H9 (cell line): ENCODE results near the gene FABP7. TPM values are rescaled to one million over a fixed set of nuclear protein-coding genes. Genes with fewer than 3 reads are reported as not detected.

Experiments used
- DNase-seq: peaks from one replicate; pipeline ENCODE4 v3.0.0-alpha.2; 2017
- H2AFZ ChIP-seq: one replicate; pipeline ENCODE4 v1.6.1; 2013; ENCODE audit warnings: mild to moderate bottlenecking, low read length, control low read depth, moderate library complexity
- H2AK5ac ChIP-seq: 2 replicates; pipeline ENCODE4 v1.6.1; 2013; ENCODE audit warnings: low read length, control low read depth, mixed read lengths; ENCODE audit not compliant: insufficient read length
- H2BK120ac ChIP-seq: one replicate; pipeline ENCODE4 v1.6.1; 2013; ENCODE audit warnings: low read depth, mild to moderate bottlenecking, low read length, control low read depth, inconsistent platforms; ENCODE audit not compliant: poor library complexity, severe bottlenecking
- H2BK12ac ChIP-seq: 2 replicates; pipeline ENCODE4 v1.6.1; 2013; ENCODE audit warnings: low read length, control low read depth, mixed read lengths, low read depth; ENCODE audit not compliant: insufficient read length
- H2BK15ac ChIP-seq: 2 replicates; pipeline ENCODE4 v1.6.1; 2013; ENCODE audit warnings: low read depth, low read length, control low read depth
- H2BK20ac ChIP-seq: one replicate; pipeline ENCODE4 v1.6.1; 2013; ENCODE audit warnings: low read depth, mild to moderate bottlenecking, low read length, control low read depth, inconsistent platforms; ENCODE audit not compliant: poor library complexity, severe bottlenecking
- H2BK5ac ChIP-seq: 2 replicates; pipeline ENCODE4 v1.6.1; 2013; ENCODE audit warnings: low read length, control low read depth, mixed read lengths; ENCODE audit not compliant: insufficient read length
- H3K14ac ChIP-seq: 2 replicates; pipeline ENCODE4 v1.6.1; 2013; ENCODE audit warnings: low read length, control low read depth; ENCODE audit not compliant: insufficient read depth
- H3K18ac ChIP-seq: 2 replicates; pipeline ENCODE4 v1.6.1; 2013; ENCODE audit warnings: low read depth, mild to moderate bottlenecking, mixed read lengths, low read length, control low read depth; ENCODE audit not compliant: insufficient read length
- H3K23ac ChIP-seq: 2 replicates; pipeline ENCODE4 v1.6.1; 2013; ENCODE audit warnings: low read length, control low read depth, mixed read lengths, low read depth; ENCODE audit not compliant: insufficient read length
- H3K23me2 ChIP-seq: 2 replicates; pipeline ENCODE4 v1.6.1; 2013; ENCODE audit warnings: low read depth, mild to moderate bottlenecking, mixed read lengths, low read length, control low read depth; ENCODE audit not compliant: insufficient read length, poor library complexity, severe bottlenecking
- H3K27ac ChIP-seq: 2 replicates; pipeline ENCODE4 v1.5.1; 2013; ENCODE audit warnings: low read length, control low read depth, mixed read lengths, low read depth; ENCODE audit not compliant: insufficient read length
- H3K27me3 ChIP-seq: 2 replicates; pipeline ENCODE4 v1.6.1; 2013; ENCODE audit warnings: low read length, control low read depth, inconsistent platforms; ENCODE audit not compliant: insufficient read depth
- H3K4ac ChIP-seq: 2 replicates; pipeline ENCODE4 v1.6.1; 2013; ENCODE audit warnings: low read depth, mild to moderate bottlenecking, control low read depth, inconsistent platforms, low read length, moderate library complexity
- H3K4me1 ChIP-seq: 2 replicates; pipeline ENCODE4 v1.6.1; 2013; ENCODE audit warnings: low read length, control low read depth, inconsistent platforms; ENCODE audit not compliant: insufficient read depth
- H3K4me2 ChIP-seq: 2 replicates; pipeline ENCODE4 v1.6.1; 2013; ENCODE audit warnings: low read length, control low read depth, mixed read lengths; ENCODE audit not compliant: insufficient read length, insufficient read depth
- H3K56ac ChIP-seq: 2 replicates; pipeline ENCODE4 v1.6.1; 2013; ENCODE audit warnings: low read depth, mild to moderate bottlenecking, mixed read lengths, low read length, control low read depth; ENCODE audit not compliant: insufficient read length
- H3K79me1 ChIP-seq: 2 replicates; pipeline ENCODE4 v1.6.1; 2013; ENCODE audit warnings: low read depth, mild to moderate bottlenecking, moderate library complexity, low read length, control low read depth, inconsistent platforms; ENCODE audit not compliant: insufficient read depth, poor library complexity, severe bottlenecking
- H3K79me2 ChIP-seq: 2 replicates; pipeline ENCODE4 v1.6.1; 2013; ENCODE audit warnings: low read length, control low read depth, inconsistent platforms; ENCODE audit not compliant: insufficient read depth
- H3K9ac ChIP-seq: 2 replicates; pipeline ENCODE4 v1.6.1; 2013; ENCODE audit warnings: low read length, control low read depth, mixed read lengths; ENCODE audit not compliant: insufficient read length; ENCODE audit errors: extremely low read depth
- H3K9me3 ChIP-seq: one replicate; pipeline ENCODE4 v1.6.1; 2013; ENCODE audit warnings: low read depth, low read length, inconsistent platforms; ENCODE audit not compliant: control insufficient read depth
- H3T11ph ChIP-seq: one replicate; pipeline ENCODE4 v1.6.1; 2013; ENCODE audit warnings: mild to moderate bottlenecking, low read length, control low read depth, inconsistent platforms
- H4K20me1 ChIP-seq: one replicate; pipeline ENCODE4 v1.6.1; 2013; ENCODE audit not compliant: control insufficient read depth, insufficient read length, insufficient read depth
- H4K5ac ChIP-seq: 2 replicates; pipeline ENCODE4 v1.6.1; 2013; ENCODE audit warnings: low read depth, mild to moderate bottlenecking, mixed read lengths, low read length, control low read depth; ENCODE audit not compliant: insufficient read length
- H4K8ac ChIP-seq: replicated peaks from 2 replicates; pipeline ENCODE4 v1.6.1; 2013; ENCODE audit warnings: low read length, control low read depth, mixed read lengths, low read depth; ENCODE audit not compliant: insufficient read length
- H4K91ac ChIP-seq: 2 replicates; pipeline ENCODE4 v1.6.1; 2013; ENCODE audit warnings: low read depth, mild to moderate bottlenecking, moderate library complexity, mixed read lengths, low read length, control low read depth; ENCODE audit not compliant: insufficient read length
- H3K27ac Mint-ChIP-seq, 3 experiments: 2 replicates in 2 of 3; 3 replicates in 1 of 3; pipeline ENCODE4 v1.8.0; 2020 to 2021; ENCODE audit warnings: mixed read lengths in 3 of 3, mild to moderate bottlenecking in 1 of 3, moderate library complexity in 1 of 3
- H3K27me3 Mint-ChIP-seq: 2 replicates; pipeline ENCODE4 v1.8.0; 2021; ENCODE audit warnings: low read depth, mild to moderate bottlenecking, moderate library complexity, mixed read lengths
- H3K36me3 Mint-ChIP-seq, 3 experiments: 2 replicates in 2 of 3; 3 replicates in 1 of 3; pipeline ENCODE4 v1.8.0; 2020 to 2021; ENCODE audit warnings: low read depth in 3 of 3, mixed read lengths in 3 of 3; ENCODE audit not compliant: insufficient read depth in 1 of 3
- H3K4me1 Mint-ChIP-seq, 2 experiments: 2 replicates each; pipeline ENCODE4 v1.8.0; 2020; ENCODE audit warnings: mixed read lengths in 2 of 2
- H3K4me3 Mint-ChIP-seq, 2 experiments: 2 replicates in 1 of 2; 3 replicates in 1 of 2; pipeline ENCODE4 v1.8.0; 2020 to 2021; ENCODE audit warnings: mild to moderate bottlenecking in 2 of 2, mixed read lengths in 2 of 2, moderate library complexity in 1 of 2
- H3K9me3 Mint-ChIP-seq, 2 experiments: 2 replicates in 1 of 2; 3 replicates in 1 of 2; pipeline ENCODE4 v1.8.0; 2020; ENCODE audit warnings: mild to moderate bottlenecking in 2 of 2, mixed read lengths in 2 of 2, moderate library complexity in 1 of 2
- WGBS: extraction: QIAGEN DNeasy Blood & Tissue Kit; methylation state at CpG from one replicate; pipeline ENCODE4 v1.1.7; 2013; ENCODE audit warnings: missing lambda C conversion rate, low lambda C conversion rate, mixed read lengths; ENCODE audit not compliant: insufficient read length; ENCODE audit errors: extremely low coverage; 5-methylcytosine and 5-hydroxymethylcytosine counted together
- total RNA-seq: library from RNA; stranded (reverse); gene quantifications from 2 replicates; pipeline ENCODE4 v1.2.1, GENCODE V29; 2021
- TF ChIP-seq, protein P1 (sequence below): fragments of 200-600 bp; sonication (generic); conservative IDR thresholded peaks from 3 replicates; pipeline ENCODE4 v1.8.0; 2021; ENCODE audit warnings: antibody characterized with exemption, mild to moderate bottlenecking

FABP7 gene
- total RNA-seq, 1 experiment from 2014 or later: 3.9 TPM

DNA sequence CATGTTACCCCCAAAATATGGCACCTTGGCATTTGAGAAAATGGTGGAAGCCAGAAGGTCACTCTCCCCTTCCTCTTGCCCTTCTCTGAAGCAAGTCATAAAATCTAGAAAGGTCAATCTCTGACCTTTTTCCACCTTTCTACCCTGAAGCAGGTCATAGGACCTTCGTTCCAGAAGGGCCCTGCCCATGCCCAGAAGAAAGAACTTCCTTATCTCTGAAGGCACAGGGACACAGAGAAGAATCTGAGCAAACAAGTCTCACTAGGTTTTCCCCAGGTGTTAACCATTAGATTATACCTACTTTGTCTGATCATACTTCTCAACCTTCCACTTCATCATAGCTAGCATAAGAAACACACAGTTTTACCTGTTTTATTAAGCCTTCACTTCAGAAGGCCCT lies 52.0 kb downstream of the FABP7 start:
- Mint-ChIP-seq H3K27ac (no peak overlapping the region), H3K4me1 (peaks cover 31 to 37% of the 10 kb centered on the region in 2 experiments), H3K9me3 (no peaks in the 10 kb centered on the region), H3K27me3 (no peaks in the 10 kb centered on the region), H3K36me3 (no peaks in the 10 kb centered on the region), H3K4me3 (no peak overlapping the region)
- peaks cover 3% of the 10 kb centered on the region; the same call in 1 of the 2 replicates for H3K4me1 ChIP-seq
- H3K79me1 ChIP-seq: no peaks in the 10 kb centered on the region
- no peak overlapping the region for H4K5ac ChIP-seq
- no peaks in the 10 kb centered on the region for H3K23me2 ChIP-seq
- H3K23ac ChIP-seq: no peak overlapping the region
- H2BK20ac ChIP-seq: no peak overlapping the region
- no peak overlapping the region for H2AFZ ChIP-seq
- TF ChIP-seq, protein P1, sequence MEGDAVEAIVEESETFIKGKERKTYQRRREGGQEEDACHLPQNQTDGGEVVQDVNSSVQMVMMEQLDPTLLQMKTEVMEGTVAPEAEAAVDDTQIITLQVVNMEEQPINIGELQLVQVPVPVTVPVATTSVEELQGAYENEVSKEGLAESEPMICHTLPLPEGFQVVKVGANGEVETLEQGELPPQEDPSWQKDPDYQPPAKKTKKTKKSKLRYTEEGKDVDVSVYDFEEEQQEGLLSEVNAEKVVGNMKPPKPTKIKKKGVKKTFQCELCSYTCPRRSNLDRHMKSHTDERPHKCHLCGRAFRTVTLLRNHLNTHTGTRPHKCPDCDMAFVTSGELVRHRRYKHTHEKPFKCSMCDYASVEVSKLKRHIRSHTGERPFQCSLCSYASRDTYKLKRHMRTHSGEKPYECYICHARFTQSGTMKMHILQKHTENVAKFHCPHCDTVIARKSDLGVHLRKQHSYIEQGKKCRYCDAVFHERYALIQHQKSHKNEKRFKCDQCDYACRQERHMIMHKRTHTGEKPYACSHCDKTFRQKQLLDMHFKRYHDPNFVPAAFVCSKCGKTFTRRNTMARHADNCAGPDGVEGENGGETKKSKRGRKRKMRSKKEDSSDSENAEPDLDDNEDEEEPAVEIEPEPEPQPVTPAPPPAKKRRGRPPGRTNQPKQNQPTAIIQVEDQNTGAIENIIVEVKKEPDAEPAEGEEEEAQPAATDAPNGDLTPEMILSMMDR: no peak
- H3K18ac ChIP-seq: no peak overlapping the region
- no peak overlapping the region for H3K4me2 ChIP-seq
- H4K91ac ChIP-seq: no peak overlapping the region
- no peak overlapping the region for H2BK15ac ChIP-seq
- H2BK120ac ChIP-seq: no peak overlapping the region
- WGBS: no CpG with 5 or more reads among the region's 1 CpG
- no peak overlapping the region for H2BK12ac ChIP-seq
- H3K79me2 ChIP-seq: no peaks in the 10 kb centered on the region
- no peaks in the 10 kb centered on the region for H3K27me3 ChIP-seq
- no peak overlapping the region for H3K9ac ChIP-seq
- no peak overlapping the region for H3K4ac ChIP-seq
- H2BK5ac ChIP-seq: no peak overlapping the region
- no peak overlapping the region for H3K14ac ChIP-seq
- H2AK5ac ChIP-seq: no peak overlapping the region
- no peak overlapping the region for H3K56ac ChIP-seq
- no peaks in the 10 kb centered on the region for H3K9me3 ChIP-seq
- H3K27ac ChIP-seq: no peak overlapping the region
- H4K8ac ChIP-seq: no peak overlapping the region
- no peak overlapping the region for H3T11ph ChIP-seq
- no peak for DNase-seq
- no peaks in the 10 kb centered on the region for H4K20me1 ChIP-seq
